Endothelial cell of umbilical vein (primary cell): ENCODE results near the gene SLC11A1. TPM values are rescaled to one million over a fixed set of nuclear protein-coding genes. Genes with fewer than 3 reads are reported as not detected.

Source experiments
- BruUV-seq: library from RNA; stranded (reverse); fragments of 400-500 nt; replicated peaks from 2 replicates; lab custom pipeline; 2021; lab: Mats Ljungman, UMichigan
- CTCF ChIA-PET: fragments of 300-600, 350-600 bp; sonication (Branson Sonifier 250); formaldehyde crosslinking; loops from one replicate; lab custom pipeline; 2021; ENCODE audit warnings: antibody characterized with exemption, inconsistent platforms; lab: Charles Lee
- POLR2A ChIA-PET: fragments of 300-600, 350-600 bp; sonication (Branson Sonifier 250); formaldehyde crosslinking; loops from one replicate; lab custom pipeline; 2021; ENCODE audit warnings: antibody characterized with exemption, inconsistent platforms; lab: Charles Lee
- DNase-seq: peaks from one replicate; pipeline ENCODE4 v3.0.0-alpha.2; 2011; ENCODE audit warnings: low read depth, low spot score
- FAIRE-seq: peaks from 2 replicates; lab custom pipeline; 2011; peaks lifted over from hg19 to GRCh38; lab: Jason Lieb, UNC
- H2AFZ ChIP-seq: 2 replicates; pipeline ENCODE4 v1.6.0; 2012; ENCODE audit warnings: low read depth, low read length, control low read depth, inconsistent platforms
- H3K27ac ChIP-seq: 2 replicates; pipeline ENCODE4 v1.5.1; 2011; ENCODE audit warnings: low read depth, mild to moderate bottlenecking, control low read depth, low read length, moderate library complexity; ENCODE audit not compliant: insufficient read depth
- H3K27me3 ChIP-seq, 2 experiments: 2 replicates each; pipeline versions ENCODE4 v1.6.0 to v1.6.1; 2011; ENCODE audit warnings: low read length in 2 of 2, mixed read lengths in 1 of 2; ENCODE audit not compliant: control insufficient read depth in 2 of 2, insufficient read depth in 2 of 2
- H3K36me3 ChIP-seq, 2 experiments: 2 replicates in 1 of 2; 3 replicates in 1 of 2; pipeline ENCODE4 v1.5.1; 2011; ENCODE audit warnings: low read length in 2 of 2, mild to moderate bottlenecking in 1 of 2, moderate library complexity in 1 of 2; ENCODE audit not compliant: control insufficient read depth in 2 of 2, insufficient read depth in 2 of 2; ENCODE audit errors: extremely low read depth in 1 of 2
- H3K4me1 ChIP-seq: 3 replicates; pipeline ENCODE4 v1.5.1; 2011; ENCODE audit warnings: mild to moderate bottlenecking, low read length; ENCODE audit not compliant: control insufficient read depth, insufficient read depth; ENCODE audit errors: extremely low read depth
- H3K4me2 ChIP-seq: 2 replicates; pipeline ENCODE4 v1.6.1; 2011; ENCODE audit warnings: low read length, control low read depth, mixed read lengths; ENCODE audit not compliant: insufficient read depth
- H3K4me3 ChIP-seq, 3 experiments: fragments of 200-600 bp in 1 of 3; sonication (generic), shearing (Covaris generic) in 1 of 3; replicated peaks in 1 of 3; 2 replicates each; pipeline ENCODE4 v1.5.1; 2011 to 2016; ENCODE audit warnings: control low read depth in 3 of 3, low read length in 3 of 3, mild to moderate bottlenecking in 2 of 3, inconsistent platforms in 1 of 3, low read depth in 1 of 3, moderate library complexity in 1 of 3; ENCODE audit not compliant: insufficient read depth in 1 of 3
- H3K79me2 ChIP-seq: 2 replicates; pipeline ENCODE4 v1.6.0; 2012; ENCODE audit warnings: low read length, inconsistent platforms; ENCODE audit not compliant: control insufficient read depth, insufficient read depth
- H3K9ac ChIP-seq: replicated peaks from 2 replicates; pipeline ENCODE3; 2011; ENCODE audit warnings: low read length, control low read depth; ENCODE audit not compliant: insufficient read depth; ENCODE audit errors: extremely low read depth
- H3K9me1 ChIP-seq: replicated peaks from 3 replicates; pipeline ENCODE4 v1.6.0; 2011; ENCODE audit warnings: mild to moderate bottlenecking, low read length; ENCODE audit not compliant: control insufficient read depth, insufficient read depth; ENCODE audit errors: extremely low read depth
- H3K9me3 ChIP-seq: replicated peaks from 2 replicates; pipeline ENCODE4 v1.5.1; 2012; ENCODE audit warnings: low read length, inconsistent platforms; ENCODE audit not compliant: control insufficient read depth, insufficient read depth
- H4K20me1 ChIP-seq: replicated peaks from 2 replicates; pipeline ENCODE3; 2011; ENCODE audit warnings: mild to moderate bottlenecking, low read length; ENCODE audit not compliant: control insufficient read depth, insufficient read depth; ENCODE audit errors: extremely low read depth
- CTCF ChIP-seq, 2 donors: IDR thresholded peaks; 1 replicate in 1 of 2; 2 replicates in 1 of 2; pipeline ENCODE4 v1.5.1; 2011; ENCODE audit warnings: low read length in 2 of 2, mild to moderate bottlenecking in 2 of 2, moderate library complexity in 2 of 2, control low read depth in 1 of 2, inconsistent platforms in 1 of 2, low read depth in 1 of 2; ENCODE audit not compliant: insufficient read depth in 1 of 2; ENCODE audit errors: extremely low read depth in 1 of 2
- EZH2 ChIP-seq: IDR thresholded peaks from 2 replicates; pipeline ENCODE4 v1.6.1; 2012; ENCODE audit warnings: borderline replicate concordance, low read depth, mild to moderate bottlenecking, moderate library complexity, low read length, inconsistent platforms; ENCODE audit not compliant: severe bottlenecking
- FOS ChIP-seq: IDR thresholded peaks from 2 replicates; pipeline ENCODE4 v1.6.1; 2011; ENCODE audit warnings: mild to moderate bottlenecking, low read length, moderate library complexity, borderline replicate concordance; ENCODE audit not compliant: insufficient read depth
- GATA2 ChIP-seq: IDR thresholded peaks from 2 replicates; pipeline ENCODE4 v1.7.0; 2011; ENCODE audit warnings: low read depth, mild to moderate bottlenecking, moderate library complexity, mixed read lengths, low read length; ENCODE audit not compliant: insufficient read length, insufficient read depth
- JUN ChIP-seq: IDR thresholded peaks from 2 replicates; pipeline ENCODE4 v1.6.1; 2011; ENCODE audit warnings: borderline replicate concordance, low read depth; ENCODE audit not compliant: insufficient read length, insufficient read depth
- MAX ChIP-seq: IDR thresholded peaks from 2 replicates; pipeline ENCODE4 v1.6.1; 2011; ENCODE audit not compliant: insufficient read depth, insufficient read length
- MYC ChIP-seq: IDR thresholded peaks from one replicate; pipeline ENCODE4 v1.6.1; 2011; ENCODE audit warnings: mild to moderate bottlenecking, low read depth, low read length
- POLR2A ChIP-seq: IDR thresholded peaks from 2 replicates; pipeline ENCODE4 v1.6.1; 2012; ENCODE audit warnings: low read depth, mild to moderate bottlenecking, control low read depth, low read length
- POLR2AphosphoS5 ChIP-seq: IDR thresholded peaks from 2 replicates; pipeline ENCODE4 v1.6.1; 2012; ENCODE audit warnings: low read depth, mild to moderate bottlenecking, control low read depth, low read length, moderate library complexity; ENCODE audit not compliant: insufficient read depth
- dilution Hi-C: fragments of 300-500 bp; cut with MboI; formaldehyde crosslinking; loops from one replicate; pipeline ENCODE4 v1.15.0; 2019; ENCODE audit warnings: low sequenced_read_pairs; ENCODE audit not compliant: extremely low pct_ligation_motif_present
- intact Hi-C: fragments of 100-400 bp; cut with micrococcal nuclease; formaldehyde crosslinking; loops from one replicate; pipeline ENCODE4 v1.10.0; 2022
- polyA plus RNA-seq, 4 experiments: library from polyadenylated mRNA; depleted of rRNA in 3 of 4; stranded (reverse) in 3 of 4; unstranded in 1 of 4; fragments of >200 nt; gene quantifications; 2 replicates each; pipeline versions ENCODE4 v1.2.1 to v1.2.3, GENCODE V29; 2011 to 2012; ENCODE audit warnings: missing spikeins in 1 of 4
- total RNA-seq: library from RNA; stranded (reverse); gene quantifications from 2 replicates; pipeline ENCODE4 v1.2.3, GENCODE V29; 2021

The SLC11A1 gene
- total and polyA plus RNA-seq, 2 donors (not counting 3 experiments of a cell fraction or from before 2014, with no cell fraction given) = 0.03 TPM; not detected in 1

GRCh38 chr2:218419630-218420216 is 37.6 kb downstream of the SLC11A1 start:
- no peaks in the 10 kb centered on the region for H4K20me1 ChIP-seq
- no peak overlapping the region for H3K4me2 ChIP-seq
- no peak for FAIRE-seq
- no peak overlapping the region for H3K9ac ChIP-seq
- no peaks in the 10 kb centered on the region for H3K79me2 ChIP-seq
- no peaks in the 10 kb centered on the region for H3K4me1 ChIP-seq
- CTCF ChIA-PET = no interaction called here
- H3K9me1 ChIP-seq = no peaks in the 10 kb centered on the region
- H3K27ac ChIP-seq = no peak overlapping the region
- no peak overlapping the region for H2AFZ ChIP-seq
- H3K27me3 ChIP-seq = no peaks in the 10 kb centered on the region
- no peak overlapping the region for H3K4me3 ChIP-seq
- H3K36me3 ChIP-seq = no peaks in the 10 kb centered on the region
- dilution Hi-C loops = no loop called here
- intact Hi-C loops = no loop called here
- no peak for DNase-seq
- no TSS peak for BruUV-seq
- POLR2A ChIA-PET = no interaction called here
- TF ChIP-seq GATA2 (no peak), MAX (no peak), CTCF (IDR thresholded peaks at IDR 0.05; ENCODE audit: extremely low read depth in 1 of 2, insufficient read depth in 1 of 2, low read depth in 1 of 2, low read length in 2 of 2) (no peak), MYC (no peak), POLR2AphosphoS5 (no peak), JUN (no peak), EZH2 (no peak), POLR2A (no peak), FOS (no peak)
- H3K9me3 ChIP-seq = no peaks in the 10 kb centered on the region
